GM12873 (cell line): ENCODE data around the gene AZIN2.

Source experiments
- CTCF ChIP-seq: IDR thresholded peaks from 2 replicates; pipeline ENCODE4 v1.5.1; 2012; ENCODE audit warnings: low read depth, mild to moderate bottlenecking, moderate library complexity, low read length, control low read depth; ENCODE audit not compliant: insufficient read depth; ENCODE audit errors: missing control alignments

The AZIN2 gene

GRCh38 chr1:33140153-33141149 lies 59.5 kb downstream of the AZIN2 start:
- no peak for TF ChIP-seq CTCF

GRCh38 chr1:33141216-33141615 lies 60.3 kb downstream of the AZIN2 start:
- TF ChIP-seq CTCF: no peak

- TF ChIP-seq CTCF: no peak
Measured at GRCh38 chr1:33141781-33142180, 60.8 kb downstream of the AZIN2 start.

- no peak for TF ChIP-seq CTCF
Measured at GRCh38 chr1:33142483-33143064, 61.6 kb downstream of the AZIN2 start.

GRCh38 chr1:33143176-33143575 lies 62.2 kb downstream of the AZIN2 start:
- no peak for TF ChIP-seq CTCF

- no peak for TF ChIP-seq CTCF
Measured at GRCh38 chr1:33143698-33144097, 62.7 kb downstream of the AZIN2 start.

- no peak for TF ChIP-seq CTCF
Measured at GRCh38 chr1:33146003-33146402, 65.0 kb downstream of the AZIN2 start.
